GM12865 (cell line): Measurements from ENCODE around the gene PCOLCE2.

Experiments
- DNase-seq: peaks from one replicate; pipeline ENCODE4 v3.0.0; 2010; ENCODE audit warnings: low read depth
- H3K4me3 ChIP-seq: 2 replicates; pipeline ENCODE4 v1.5.1; 2011; ENCODE audit warnings: mild to moderate bottlenecking, low read depth, low read length, control low read depth
- CTCF ChIP-seq: IDR thresholded peaks from 2 replicates; pipeline ENCODE4 v1.5.1; 2011; ENCODE audit warnings: low read length, control low read depth, low read depth, inconsistent platforms; ENCODE audit not compliant: insufficient read depth; ENCODE audit errors: missing control alignments

Gene PCOLCE2

GRCh38 chr3:142777927-142778326 lies 111.0 kb downstream of the PCOLCE2 start:
- TF ChIP-seq CTCF: no peak
- no peak overlapping the region for H3K4me3 ChIP-seq
- no peak for DNase-seq

- no peak for DNase-seq
- H3K4me3 ChIP-seq: no peak overlapping the region
- no peak for TF ChIP-seq CTCF
Measured at GRCh38 chr3:142768338-142768737, 120.5 kb downstream of the PCOLCE2 start.
